Skin epidermis (tissue), 12 donors: ENCODE data around the gene SMU1.

Experiments
- H3K27ac ChIP-seq, 21 experiments: fragments of 200-600 bp; sonication (generic) in 11 of 21; one replicate each; pipeline ENCODE4 v1.5.0; 2020; ENCODE audit warnings: mild to moderate bottlenecking in 3 of 21, inconsistent platforms in 2 of 21, moderate library complexity in 2 of 21
- H3K4me3 ChIP-seq, 7 experiments: fragments of 200-600 bp; sonication (generic) in 2 of 7; one replicate each; pipeline ENCODE4 v1.5.0; 2020; ENCODE audit warnings: inconsistent platforms in 2 of 7, mild to moderate bottlenecking in 2 of 7, moderate library complexity in 1 of 7

Gene SMU1

DNA sequence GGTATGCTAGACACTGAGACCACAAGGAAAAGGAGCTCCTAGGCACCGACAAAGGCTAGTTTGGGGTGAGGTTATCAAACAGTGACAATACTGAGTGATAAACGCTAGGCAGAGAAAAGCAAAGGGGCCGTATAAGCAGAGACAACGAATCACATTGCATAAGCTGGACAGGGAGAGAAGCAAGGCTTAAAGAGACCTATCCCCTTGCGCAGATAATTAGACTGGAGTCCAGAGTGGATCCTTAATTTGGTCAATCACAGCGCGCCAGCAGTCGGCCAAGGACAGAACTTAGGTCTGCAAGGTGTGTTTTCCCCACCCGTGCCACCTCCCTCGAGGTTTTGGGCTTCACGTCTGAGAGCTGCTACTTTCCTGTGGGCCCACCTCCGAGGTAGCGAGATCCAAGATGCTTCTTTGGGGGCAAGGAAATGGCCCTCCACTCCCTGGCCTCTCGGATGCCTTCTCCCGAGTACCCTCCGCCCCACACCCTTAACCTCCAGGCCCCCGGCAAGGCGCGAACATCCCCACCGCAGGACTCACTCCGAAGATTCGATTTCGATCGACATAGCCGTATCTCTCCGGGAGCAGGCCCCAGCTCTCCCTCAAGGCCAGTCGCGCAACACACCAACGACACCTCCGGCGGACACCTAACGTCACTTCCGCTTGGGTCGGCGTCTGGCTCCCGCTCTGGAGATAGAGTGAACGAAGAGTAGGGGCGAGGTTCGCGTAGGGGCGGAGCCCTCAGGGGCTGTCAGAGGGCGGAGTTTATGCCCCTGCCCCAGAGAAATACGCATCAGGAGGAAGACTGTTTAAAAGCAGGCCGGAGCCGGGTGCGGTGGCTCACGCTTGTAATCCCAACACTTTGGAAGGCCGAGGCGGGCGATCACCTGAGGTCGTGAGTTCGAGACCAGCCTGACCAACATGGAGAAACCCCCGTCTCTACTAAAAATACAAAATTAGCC, at the start of gene SMU1:
SMU1 (minus strand) TSS at position 629 of the 959 bp plus-strand sequence; CDS start at position 563, 66 bp downstream.
- H3K4me3 ChIP-seq, result peak within 1 kb of the TSS; percentile 51 to 84 (median 77)
- peak within 1 kb of the TSS; percentile 75 to 99 (median 93) for H3K27ac ChIP-seq

GRCh38 chr9:33125461-33125860, 49.0 kb upstream of the SMU1 start:
- Histone ChIP-seq H3K27ac (peak overlapping the region in 9 of 21 experiments; percentile 21 to 51 (median 35)), H3K4me3 (no peak overlapping the region)

DNA sequence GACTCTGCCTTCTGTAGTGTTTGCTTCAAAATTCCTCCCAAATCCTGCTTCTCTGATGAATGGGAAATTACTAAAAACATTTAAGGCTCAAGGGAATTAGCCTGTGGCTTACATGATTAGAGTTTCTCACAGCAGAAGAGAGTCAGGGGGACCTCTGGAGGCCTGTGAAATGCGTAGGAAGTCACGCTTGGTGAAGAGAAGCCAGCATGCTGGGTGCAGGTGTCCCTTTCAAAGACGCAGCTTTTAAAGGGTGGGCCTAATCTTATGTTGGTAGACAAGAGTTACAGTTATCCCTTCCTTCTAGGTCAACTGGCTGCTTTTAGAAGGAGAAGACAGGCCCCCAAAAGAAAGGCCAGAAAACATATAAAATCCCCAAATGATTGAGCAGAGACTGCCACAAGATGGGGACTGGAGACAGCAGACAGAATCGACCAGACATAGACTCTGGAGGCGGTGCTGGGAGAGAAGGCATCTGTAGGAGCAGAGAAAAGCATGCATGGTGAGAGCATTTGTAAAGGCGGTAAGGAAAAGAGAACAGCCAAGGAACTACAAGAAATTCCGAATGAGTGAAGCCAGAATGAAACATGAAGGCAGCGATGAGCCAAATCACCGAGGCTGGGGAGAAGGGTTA, 48.4 kb upstream of the SMU1 start:
- Histone ChIP-seq H3K4me3 (no peak overlapping the region), H3K27ac (peak overlapping the region in 6 of 21 experiments; percentile 22 to 51 (median 37))

DNA sequence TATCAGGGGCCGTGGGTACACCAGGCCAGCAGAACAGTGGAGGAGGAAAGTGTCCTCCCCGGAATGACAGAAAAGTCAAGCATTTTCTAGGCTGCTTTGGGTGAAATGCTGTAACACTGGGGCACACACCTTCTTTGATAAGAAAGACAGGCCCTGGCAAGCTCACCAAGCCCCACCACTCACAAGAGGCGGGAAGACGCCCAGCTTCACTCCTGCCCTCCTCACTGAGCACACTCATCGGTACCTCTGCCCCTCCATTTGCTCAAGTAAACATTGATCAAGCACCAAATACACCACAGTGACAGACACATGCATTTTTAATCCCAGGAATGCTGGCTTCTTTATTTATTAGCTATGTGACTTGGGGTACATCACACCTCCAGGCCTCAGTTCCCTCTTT, 47.6 kb upstream of the SMU1 start:
- H3K4me3 ChIP-seq, result no peak overlapping the region
- H3K27ac ChIP-seq, result peak overlapping the region in 1 of 21 experiments; percentile 1

GRCh38 chr9:33123407-33124031, 47.0 kb upstream of the SMU1 start:
- H3K27ac ChIP-seq, result no peak overlapping the region
- no peak overlapping the region for H3K4me3 ChIP-seq

DNA sequence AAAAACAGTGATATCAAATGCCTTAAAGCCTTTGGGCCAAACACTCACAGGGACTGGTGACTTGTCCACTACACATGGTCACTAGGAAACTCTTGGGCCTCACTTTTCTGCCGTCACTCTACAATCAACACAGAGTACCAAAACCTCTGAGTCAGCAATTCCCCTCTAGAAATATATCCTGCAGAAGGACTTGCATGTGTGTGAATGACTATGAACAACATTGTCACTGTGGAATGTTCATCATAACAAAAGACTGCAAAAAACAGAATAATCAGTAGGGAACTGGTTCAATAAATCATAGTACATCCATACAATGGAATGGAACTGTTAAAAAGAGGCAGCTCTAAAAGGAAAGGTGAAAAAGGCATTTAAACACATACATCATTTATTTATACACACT, 44.1 kb upstream of the SMU1 start:
- no peak overlapping the region for H3K4me3 ChIP-seq
- no peak overlapping the region for H3K27ac ChIP-seq

- H3K27ac ChIP-seq, result peak overlapping the region in 13 of 21 experiments; percentile 3 to 83 (median 73)
Observed at GRCh38 chr9:33117796-33118195, 41.3 kb upstream of the SMU1 start.

GRCh38 chr9:33117306-33117705, 40.8 kb upstream of the SMU1 start:
- Histone ChIP-seq H3K27ac (peak overlapping the region in 18 of 21 experiments; percentile 3 to 83 (median 62)), H3K4me3 (no peak overlapping the region)

More at GRCh38 chr9:33117796-33118195, 41.3 kb upstream of the SMU1 start:
- no peak overlapping the region for H3K4me3 ChIP-seq

DNA sequence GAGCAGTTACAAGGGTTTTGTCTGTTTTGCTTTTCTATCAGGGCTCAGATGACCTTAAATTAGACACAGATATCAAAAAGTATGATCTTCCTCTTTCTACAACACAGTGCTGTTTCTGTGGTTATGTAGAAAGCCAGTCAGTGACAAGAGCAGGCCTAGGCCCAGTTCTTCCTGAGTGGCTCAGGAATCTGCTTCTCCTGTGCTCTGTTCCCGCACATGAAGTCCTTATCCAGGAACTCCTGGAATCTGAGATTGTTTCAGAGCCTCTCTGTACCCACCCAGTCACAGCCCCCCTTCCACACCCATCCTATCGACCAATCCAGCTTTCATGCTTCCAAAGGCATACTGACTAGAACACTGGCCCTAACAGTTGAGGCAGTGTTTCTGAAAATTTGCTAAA, 40.4 kb upstream of the SMU1 start:
- Histone ChIP-seq H3K27ac (peak overlapping the region in 19 of 21 experiments; percentile 3 to 83 (median 63)), H3K4me3 (no peak overlapping the region)

DNA sequence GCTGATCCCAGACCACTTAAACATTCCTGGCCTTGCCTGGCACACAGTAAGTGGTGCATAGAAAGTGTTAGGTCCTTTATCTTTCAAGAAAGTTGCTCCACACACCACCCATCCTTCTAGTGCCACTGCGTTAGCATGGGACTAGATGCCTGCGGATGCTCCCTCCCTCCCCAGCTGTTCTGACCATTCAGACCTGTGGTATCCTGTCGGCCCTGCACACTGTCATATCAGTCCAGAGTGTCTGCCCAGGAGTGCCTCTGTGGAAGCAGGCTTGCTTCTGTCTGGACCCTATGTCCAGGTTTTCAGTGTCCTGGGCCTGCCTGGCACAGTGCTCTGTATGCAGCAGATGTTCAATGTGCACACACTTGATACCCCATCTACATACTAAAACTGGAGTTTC, 38.3 kb upstream of the SMU1 start:
- no peak overlapping the region for H3K27ac ChIP-seq
- H3K4me3 ChIP-seq, result no peak overlapping the region

GRCh38 chr9:33113799-33114547, 37.5 kb upstream of the SMU1 start:
- Histone ChIP-seq H3K4me3 (no peak overlapping the region), H3K27ac (no peak overlapping the region)

GRCh38 chr9:33112094-33112493, 35.6 kb upstream of the SMU1 start:
- no peak overlapping the region for H3K27ac ChIP-seq

GRCh38 chr9:33111631-33112030, 35.2 kb upstream of the SMU1 start:
- H3K4me3 ChIP-seq, result no peak overlapping the region
- no peak overlapping the region for H3K27ac ChIP-seq

More at GRCh38 chr9:33112094-33112493, 35.6 kb upstream of the SMU1 start:
- H3K4me3 ChIP-seq, result no peak overlapping the region

DNA sequence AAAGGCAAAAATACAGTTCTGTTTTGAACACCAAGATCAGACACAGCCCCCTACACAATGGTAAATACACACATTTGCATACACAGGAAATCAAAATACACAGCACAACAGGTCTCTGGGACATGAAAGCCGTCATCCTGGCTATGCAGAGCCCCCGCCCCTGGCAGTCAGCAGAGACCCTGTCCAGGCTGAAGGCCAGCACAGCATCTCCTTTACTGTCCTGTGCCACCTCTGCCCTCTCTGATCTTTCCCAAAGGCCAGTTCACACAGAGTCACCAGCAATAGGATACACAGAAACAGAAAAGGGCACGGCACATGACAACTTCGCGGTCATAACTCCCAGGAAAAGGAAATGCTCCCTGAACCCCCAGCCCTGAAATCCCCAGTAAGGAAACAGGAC, 34.2 kb upstream of the SMU1 start:
- Histone ChIP-seq H3K27ac (no peak overlapping the region), H3K4me3 (no peak overlapping the region)

DNA sequence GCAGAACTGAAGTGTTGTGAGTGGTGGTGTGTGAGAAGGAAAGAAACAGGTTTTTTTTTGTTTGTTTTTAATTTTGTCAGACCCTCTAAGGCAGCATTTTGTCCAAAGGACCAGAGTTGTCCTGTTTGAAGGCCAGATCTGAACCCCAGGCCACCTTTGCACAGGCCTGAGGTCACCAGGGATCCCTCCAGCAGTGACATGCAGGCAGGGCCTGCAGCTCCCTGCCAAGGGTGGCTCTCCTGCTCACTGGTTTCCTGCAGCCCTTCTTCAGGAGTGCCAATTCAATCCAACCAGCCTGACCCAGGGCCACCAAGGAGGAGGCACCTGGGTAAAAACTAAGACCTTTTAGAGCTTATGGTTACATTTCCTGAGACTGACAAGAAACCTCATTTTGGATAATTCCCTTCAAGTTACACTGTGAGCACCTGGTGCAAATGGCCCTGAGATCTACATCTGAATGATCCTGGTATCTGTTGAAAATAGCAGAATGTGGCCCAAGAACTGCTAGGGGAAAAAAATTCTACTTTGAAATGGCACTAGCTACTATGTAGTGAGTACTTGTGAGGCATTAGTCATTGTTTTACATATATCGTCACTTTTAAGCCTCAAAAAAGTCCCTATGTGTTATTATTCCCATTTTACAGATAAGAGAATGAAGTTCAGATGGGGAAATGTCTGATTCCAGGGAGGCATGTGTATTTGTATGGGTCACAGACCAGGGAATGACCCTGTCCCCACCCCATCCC, 33.5 kb upstream of the SMU1 start:
- Histone ChIP-seq H3K4me3 (no peak overlapping the region), H3K27ac (peak overlapping the region in 4 of 21 experiments; percentile 2 to 72 (median 8))

GRCh38 chr9:33109097-33109496, 32.6 kb upstream of the SMU1 start:
- Histone ChIP-seq H3K4me3 (no peak overlapping the region), H3K27ac (peak overlapping the region in 1 of 21 experiments; percentile 20)

GRCh38 chr9:33108472-33108871, 32.0 kb upstream of the SMU1 start:
- no peak overlapping the region for H3K27ac ChIP-seq
- no peak overlapping the region for H3K4me3 ChIP-seq

GRCh38 chr9:33107762-33108161, 31.3 kb upstream of the SMU1 start:
- no peak overlapping the region for H3K4me3 ChIP-seq
- peak overlapping the region in 20 of 21 experiments; percentile 30 to 86 (median 75) for H3K27ac ChIP-seq
